Right lobe of liver (tissue), 6 donors: ENCODE results near the gene STOX2. TPM values are rescaled to one million over a fixed set of nuclear protein-coding genes. Genes with fewer than 3 reads are reported as not detected.

Experiments
- ATAC-seq, 4 donors: fragments of 200-7000 bp; cut with Tn5 transposase; one replicate each; pipeline ENCODE4 v1.9.1; 2020; ENCODE audit warnings: mild to moderate bottlenecking in 4 of 4, moderate library complexity in 4 of 4
- DNase-seq, 3 donors: peaks; one replicate each; pipeline ENCODE4 v3.0.0-alpha.2; 2020
- H3K27ac ChIP-seq, 3 donors: fragments of 200-600 bp; one replicate each; pipeline ENCODE4 v1.8.0; 2022
- H3K27me3 ChIP-seq, 2 donors: fragments of 200-600 bp; one replicate each; pipeline ENCODE4 v1.8.0; 2022
- H3K36me3 ChIP-seq, 4 donors: fragments of 200-600 bp; sonication (generic) in 1 of 4; one replicate each; pipeline versions ENCODE4 v1.5.1 to v1.8.0; 2017 to 2022; ENCODE audit warnings: control low read depth in 1 of 4
- H3K4me1 ChIP-seq, 4 donors: fragments of 200-600 bp; sonication (generic) in 1 of 4; one replicate each; pipeline versions ENCODE4 v1.5.1 to v1.8.0; 2017 to 2022; ENCODE audit warnings: control low read depth in 1 of 4
- H3K4me3 ChIP-seq, 3 donors: fragments of 200-600 bp; one replicate each; pipeline ENCODE4 v1.8.0; 2022
- H3K9me3 ChIP-seq, 4 donors: fragments of 200-600 bp; sonication (generic) in 1 of 4; one replicate each; pipeline versions ENCODE4 v1.5.1 to v1.8.0; 2017 to 2022; ENCODE audit warnings: control low read depth in 1 of 4
- POLR2A ChIP-seq: fragments of 450-650 bp; IDR thresholded peaks from one replicate; pipeline ENCODE4 v1.6.1; 2017; ENCODE audit warnings: antibody characterized with exemption, mild to moderate bottlenecking
- WGBS: methylation state at CpG from one replicate; pipeline ENCODE4 v1.1.6; 2018; ENCODE audit warnings: low coverage, low lambda C conversion rate; ENCODE audit not compliant: insufficient coverage; ENCODE audit errors: missing lambda C conversion rate; 5-methylcytosine and 5-hydroxymethylcytosine counted together
- intact Hi-C, 2 donors: fragments of 100-400 bp; cut with DNase I; formaldehyde crosslinking; loops; one replicate each; pipeline versions ENCODE4 v1.11.2 to v1.14.1; 2022
- total RNA-seq, 6 experiments: library from RNA; depleted of rRNA in 2 of 6; stranded (reverse); fragments of >200 nt in 2 of 6; fragmentation: NEBNext Ultra II Directional in 3 of 6; extraction: Animal tissue kit (Norgen Biotek cat#: 25700) in 3 of 6; gene quantifications; one replicate each; pipeline versions ENCODE4 v1.1.0 to v1.2.4, GENCODE V29; 2016 to 2023
- TF ChIP-seq, protein P1 (sequence below), 4 donors: fragments of 200-600 bp in 3 of 4; fragments of 450-650 bp in 1 of 4; IDR thresholded peaks; one replicate each; pipeline versions ENCODE4 v1.5.1 to v1.8.0; 2016 to 2022; ENCODE audit warnings: antibody characterized with exemption in 4 of 4, mild to moderate bottlenecking in 2 of 4
- donor health status: DM: no; HTN: yes; CAD: no.
- donor health status: DM: no; HTN: no; CAD: no.
- donor health status: DM: no; HTN: no; CAD: no.
- donor health status: DM: no; HTN: yes; CAD: no.
- donor health status: DM: no; HTN: yes; CAD: no.

STOX2 gene
- total RNA-seq, 6 experiments from 2014 or later: 1.9 to 5.1 (median 3.2) TPM

DNA sequence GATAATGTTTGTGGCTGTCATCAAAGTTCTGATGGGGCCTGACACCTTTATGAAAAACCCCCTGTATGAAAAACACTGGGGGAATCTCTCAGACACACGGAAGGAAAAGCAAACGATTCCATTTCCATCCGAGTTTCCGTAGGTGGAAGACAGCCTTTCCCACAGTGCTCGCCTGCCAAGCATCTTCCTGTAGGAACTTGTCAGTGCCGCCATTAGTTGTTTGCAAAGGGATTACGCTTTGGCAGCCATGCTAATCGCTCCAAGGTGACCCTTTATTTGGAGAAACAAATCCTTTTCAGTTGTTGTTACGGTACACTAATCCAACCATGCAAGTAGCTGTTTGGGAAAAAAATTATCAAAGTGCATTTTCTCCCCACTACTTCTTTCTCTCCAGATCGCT is 44.4 kb upstream of the STOX2 start:
- WGBS: 60% methylated on average over 8 of the region's 10 CpGs
- no peaks in the 10 kb centered on the region for H3K9me3 ChIP-seq
- no peaks in the 10 kb centered on the region for H3K4me1 ChIP-seq
- H3K27ac ChIP-seq: no peak overlapping the region
- no peaks in the 10 kb centered on the region for H3K27me3 ChIP-seq
- no peak for ATAC-seq
- H3K36me3 ChIP-seq: no peaks in the 10 kb centered on the region
- no peak overlapping the region for H3K4me3 ChIP-seq
- no peak for TF ChIP-seq POLR2A
- TF ChIP-seq, protein P1, sequence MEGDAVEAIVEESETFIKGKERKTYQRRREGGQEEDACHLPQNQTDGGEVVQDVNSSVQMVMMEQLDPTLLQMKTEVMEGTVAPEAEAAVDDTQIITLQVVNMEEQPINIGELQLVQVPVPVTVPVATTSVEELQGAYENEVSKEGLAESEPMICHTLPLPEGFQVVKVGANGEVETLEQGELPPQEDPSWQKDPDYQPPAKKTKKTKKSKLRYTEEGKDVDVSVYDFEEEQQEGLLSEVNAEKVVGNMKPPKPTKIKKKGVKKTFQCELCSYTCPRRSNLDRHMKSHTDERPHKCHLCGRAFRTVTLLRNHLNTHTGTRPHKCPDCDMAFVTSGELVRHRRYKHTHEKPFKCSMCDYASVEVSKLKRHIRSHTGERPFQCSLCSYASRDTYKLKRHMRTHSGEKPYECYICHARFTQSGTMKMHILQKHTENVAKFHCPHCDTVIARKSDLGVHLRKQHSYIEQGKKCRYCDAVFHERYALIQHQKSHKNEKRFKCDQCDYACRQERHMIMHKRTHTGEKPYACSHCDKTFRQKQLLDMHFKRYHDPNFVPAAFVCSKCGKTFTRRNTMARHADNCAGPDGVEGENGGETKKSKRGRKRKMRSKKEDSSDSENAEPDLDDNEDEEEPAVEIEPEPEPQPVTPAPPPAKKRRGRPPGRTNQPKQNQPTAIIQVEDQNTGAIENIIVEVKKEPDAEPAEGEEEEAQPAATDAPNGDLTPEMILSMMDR (IDR thresholded peaks at IDR 0.05): no peak
- intact Hi-C loops: no loop called here
- no peak for DNase-seq

DNA sequence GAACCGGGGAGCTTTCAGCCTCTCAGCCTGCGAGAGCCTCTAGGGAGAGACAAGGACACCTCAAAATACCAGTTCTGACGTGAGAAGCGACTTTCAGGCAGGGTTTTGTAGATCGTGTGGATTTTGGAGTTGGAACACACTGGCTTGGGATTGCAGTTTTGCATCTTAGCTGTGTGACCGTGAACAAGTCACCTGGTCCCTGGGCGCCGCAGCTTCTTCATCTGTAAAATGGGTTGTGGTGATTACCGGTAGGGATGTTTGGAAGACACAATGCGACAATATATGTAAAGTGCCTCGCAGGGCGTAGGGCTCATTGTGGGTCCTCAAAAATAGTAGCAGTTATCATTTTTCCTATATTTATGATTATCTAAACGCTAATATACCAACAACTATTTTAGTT is 43.7 kb upstream of the STOX2 start:
- H3K9me3 ChIP-seq: no peaks in the 10 kb centered on the region
- intact Hi-C loops: no loop called here
- WGBS: 92% methylated on average over 10 of the region's 13 CpGs
- ATAC-seq: no peak
- no peaks in the 10 kb centered on the region for H3K4me1 ChIP-seq
- TF ChIP-seq, protein P1 (IDR thresholded peaks at IDR 0.05): no peak
- no peak for TF ChIP-seq POLR2A
- H3K27ac ChIP-seq: no peak overlapping the region
- DNase-seq: no peak
- H3K36me3 ChIP-seq: no peaks in the 10 kb centered on the region
- H3K27me3 ChIP-seq: no peaks in the 10 kb centered on the region
- H3K4me3 ChIP-seq: no peak overlapping the region

DNA sequence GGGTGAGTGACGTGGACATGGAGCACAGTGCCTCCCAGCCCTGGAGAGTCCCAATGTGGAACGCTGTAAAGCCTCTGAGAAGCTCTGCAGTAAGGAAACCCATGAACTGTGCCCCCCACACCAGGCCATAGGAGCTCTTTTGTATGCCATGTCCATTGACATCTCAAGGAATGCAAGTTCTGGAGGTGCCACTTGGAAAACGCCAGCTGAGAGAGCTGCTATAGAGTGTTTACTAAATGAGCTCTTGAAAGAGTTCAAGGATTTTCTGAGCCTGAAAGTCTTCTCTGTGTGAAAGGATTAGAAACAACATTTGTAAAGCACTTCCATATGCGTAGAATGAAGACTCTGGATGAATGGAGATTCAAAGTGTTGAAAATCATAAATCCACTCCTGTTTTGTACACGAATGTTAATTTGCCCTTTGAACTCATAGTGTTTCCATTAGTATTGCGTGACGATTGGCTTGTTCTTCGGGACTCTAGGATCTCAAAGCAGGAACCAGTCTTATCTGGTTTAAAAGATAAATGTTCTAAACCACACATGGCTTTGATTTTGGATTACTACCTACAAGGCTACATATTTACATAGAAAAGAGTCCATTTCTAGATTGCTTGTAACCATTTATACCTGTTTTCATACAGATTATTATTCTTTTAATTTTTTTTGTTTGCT is 41.8 kb upstream of the STOX2 start:
- Histone ChIP-seq H3K27me3 (no peaks in the 10 kb centered on the region), H3K36me3 (no peaks in the 10 kb centered on the region), H3K27ac (no peak overlapping the region), H3K4me3 (no peak overlapping the region), H3K9me3 (no peaks in the 10 kb centered on the region), H3K4me1 (no peaks in the 10 kb centered on the region)
- intact Hi-C loops: no loop called here
- DNase-seq (no peak), ATAC-seq (no peak)
- WGBS: 62% methylated on average over 8 of the region's 8 CpGs
- TF ChIP-seq, protein P1 (IDR thresholded peaks at IDR 0.05): no peak
- no peak for TF ChIP-seq POLR2A

DNA sequence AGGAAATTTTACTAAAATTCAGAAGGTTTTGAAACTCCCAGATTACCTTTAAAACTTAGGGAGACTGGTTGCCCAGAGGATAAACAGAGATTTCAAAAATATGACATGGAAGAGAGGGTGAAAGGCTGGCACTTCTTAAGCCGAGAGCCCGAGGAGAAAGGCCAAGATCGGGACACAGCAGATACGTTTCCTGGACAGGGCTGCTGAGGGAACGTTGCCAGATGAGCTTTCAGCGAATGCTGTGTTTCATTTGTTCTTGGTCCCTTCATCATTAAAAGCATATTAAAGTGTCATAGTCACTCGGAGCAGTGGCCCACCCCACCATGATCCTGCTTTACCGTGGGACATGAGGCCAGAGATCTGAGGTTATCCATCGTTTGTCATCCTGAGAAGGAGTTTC is 37.9 kb upstream of the STOX2 start:
- no peaks in the 10 kb centered on the region for H3K36me3 ChIP-seq
- H3K27ac ChIP-seq: no peak overlapping the region
- no peaks in the 10 kb centered on the region for H3K4me1 ChIP-seq
- no peak for ATAC-seq
- no peak overlapping the region for H3K4me3 ChIP-seq
- no peaks in the 10 kb centered on the region for H3K27me3 ChIP-seq
- WGBS: 58% methylated on average over 8 of the region's 9 CpGs
- DNase-seq: no peak
- no peaks in the 10 kb centered on the region for H3K9me3 ChIP-seq
- intact Hi-C loops: no loop called here
- TF ChIP-seq, protein P1 (IDR thresholded peaks at IDR 0.05): no peak
- TF ChIP-seq POLR2A: no peak
